Calu3 (cell line): Measurements from ENCODE around the gene RNU6-7. TPM values are rescaled to one million over a fixed set of nuclear protein-coding genes. Genes with fewer than 3 reads are reported as not detected.

ENCODE experiments used
- BruUV-seq: library from RNA; stranded (reverse); fragments of 400-500 nt; replicated peaks from 2 replicates; lab custom pipeline; 2021; lab: Mats Ljungman, UMichigan
- CTCF ChIA-PET: fragments of 300-600 bp; sonication (Branson Sonifier 250); formaldehyde crosslinking; loops from one replicate; lab custom pipeline; 2022; ENCODE audit warnings: antibody characterized with exemption; lab: Charles Lee
- DNase-seq: peaks from one replicate; pipeline ENCODE4 v3.0.0; 2022
- H3K27ac Mint-ChIP-seq: one replicate; pipeline ENCODE4 v1.8.0; 2022; ENCODE audit warnings: mixed read lengths; ENCODE audit not compliant: unreplicated experiment
- H3K27me3 Mint-ChIP-seq: one replicate; pipeline ENCODE4 v1.8.0; 2022; ENCODE audit warnings: mixed read lengths; ENCODE audit not compliant: unreplicated experiment
- H3K36me3 Mint-ChIP-seq: one replicate; pipeline ENCODE4 v1.8.0; 2022; ENCODE audit warnings: mild to moderate bottlenecking, moderate library complexity, mixed read lengths; ENCODE audit not compliant: insufficient read depth, unreplicated experiment
- H3K4me1 Mint-ChIP-seq: one replicate; pipeline ENCODE4 v1.8.0; 2022; ENCODE audit warnings: mild to moderate bottlenecking, low read depth, mixed read lengths; ENCODE audit not compliant: unreplicated experiment
- H3K4me3 Mint-ChIP-seq: one replicate; pipeline ENCODE4 v1.8.0; 2022; ENCODE audit warnings: mild to moderate bottlenecking, low read depth, moderate library complexity, mixed read lengths; ENCODE audit not compliant: unreplicated experiment
- H3K9me3 Mint-ChIP-seq: one replicate; pipeline ENCODE4 v1.8.0; 2022; ENCODE audit warnings: low read depth, mixed read lengths; ENCODE audit not compliant: unreplicated experiment
- intact Hi-C: fragments of 100-400 bp; cut with micrococcal nuclease; formaldehyde crosslinking; loops from one replicate; pipeline ENCODE4 v1.10.0; 2022; ENCODE audit not compliant: unreplicated experiment
- total RNA-seq: library from RNA; stranded (reverse); gene quantifications from 2 replicates; pipeline ENCODE4 v1.2.3, GENCODE V29; 2022
- TF ChIP-seq, protein P1 (sequence below): fragments of 200-600 bp; IDR thresholded peaks from one replicate; pipeline ENCODE4 v1.8.0; 2022; ENCODE audit warnings: antibody characterized with exemption; ENCODE audit not compliant: unreplicated experiment

Gene RNU6-7
- total RNA-seq, 1 experiment from 2014 or later = not detected

DNA sequence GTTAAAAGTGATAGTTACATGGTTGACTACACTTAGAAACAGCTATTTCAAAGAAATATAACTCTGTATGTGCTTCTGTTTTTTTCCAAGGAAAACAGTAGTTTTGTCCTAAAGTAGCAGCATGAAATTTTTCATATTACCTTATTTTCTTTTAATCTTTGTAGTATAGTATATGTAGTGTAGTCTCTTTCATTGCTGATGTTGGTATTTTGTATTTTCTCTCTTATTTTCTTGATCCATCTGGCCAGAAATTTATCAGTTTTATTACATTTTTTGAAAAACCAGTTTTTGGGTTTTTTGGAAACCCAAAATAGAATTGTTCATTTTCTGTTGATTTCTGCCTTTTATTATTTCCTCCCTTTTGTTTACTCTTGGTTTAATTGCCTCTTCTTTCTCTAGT lies 7.6 kb downstream of the RNU6-7 start:
- Mint-ChIP-seq H3K36me3 (no peaks in the 10 kb centered on the region), H3K4me3 (no peak overlapping the region), H3K4me1 (peaks cover 12% of the 10 kb centered on the region), H3K27me3 (no peaks in the 10 kb centered on the region), H3K27ac (no peak overlapping the region), H3K9me3 (no peaks in the 10 kb centered on the region)
- BruUV-seq = no TSS peak
- intact Hi-C loops = no loop called here
- TF ChIP-seq, protein P1, sequence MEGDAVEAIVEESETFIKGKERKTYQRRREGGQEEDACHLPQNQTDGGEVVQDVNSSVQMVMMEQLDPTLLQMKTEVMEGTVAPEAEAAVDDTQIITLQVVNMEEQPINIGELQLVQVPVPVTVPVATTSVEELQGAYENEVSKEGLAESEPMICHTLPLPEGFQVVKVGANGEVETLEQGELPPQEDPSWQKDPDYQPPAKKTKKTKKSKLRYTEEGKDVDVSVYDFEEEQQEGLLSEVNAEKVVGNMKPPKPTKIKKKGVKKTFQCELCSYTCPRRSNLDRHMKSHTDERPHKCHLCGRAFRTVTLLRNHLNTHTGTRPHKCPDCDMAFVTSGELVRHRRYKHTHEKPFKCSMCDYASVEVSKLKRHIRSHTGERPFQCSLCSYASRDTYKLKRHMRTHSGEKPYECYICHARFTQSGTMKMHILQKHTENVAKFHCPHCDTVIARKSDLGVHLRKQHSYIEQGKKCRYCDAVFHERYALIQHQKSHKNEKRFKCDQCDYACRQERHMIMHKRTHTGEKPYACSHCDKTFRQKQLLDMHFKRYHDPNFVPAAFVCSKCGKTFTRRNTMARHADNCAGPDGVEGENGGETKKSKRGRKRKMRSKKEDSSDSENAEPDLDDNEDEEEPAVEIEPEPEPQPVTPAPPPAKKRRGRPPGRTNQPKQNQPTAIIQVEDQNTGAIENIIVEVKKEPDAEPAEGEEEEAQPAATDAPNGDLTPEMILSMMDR = no peak
- DNase-seq = no peak
- CTCF ChIA-PET = no interaction called here

DNA sequence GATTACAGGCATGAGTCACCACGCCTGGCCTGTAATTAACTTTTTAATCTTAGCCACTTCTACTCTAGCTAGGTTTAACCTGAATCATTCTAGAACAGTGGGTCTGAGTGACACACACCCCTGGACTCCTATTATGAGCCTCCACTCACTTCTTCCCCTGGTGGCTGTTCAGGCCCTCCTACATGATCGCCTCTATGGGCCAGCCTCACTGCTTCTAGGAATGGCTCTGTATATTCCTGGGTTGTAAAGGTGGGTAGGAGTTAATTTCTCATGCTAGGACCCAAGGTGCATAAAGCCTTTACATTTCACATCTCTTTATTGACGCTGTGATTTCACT lies 9.2 kb downstream of the RNU6-7 start:
- TF ChIP-seq, protein P1 = no peak
- Mint-ChIP-seq H3K9me3 (no peaks in the 10 kb centered on the region), H3K27ac (no peak overlapping the region), H3K27me3 (no peaks in the 10 kb centered on the region), H3K4me3 (no peak overlapping the region), H3K36me3 (no peaks in the 10 kb centered on the region), H3K4me1 (peaks cover 9% of the 10 kb centered on the region)
- intact Hi-C loops = no loop called here
- no peak for DNase-seq
- CTCF ChIA-PET = no interaction called here
- BruUV-seq = no TSS peak

DNA sequence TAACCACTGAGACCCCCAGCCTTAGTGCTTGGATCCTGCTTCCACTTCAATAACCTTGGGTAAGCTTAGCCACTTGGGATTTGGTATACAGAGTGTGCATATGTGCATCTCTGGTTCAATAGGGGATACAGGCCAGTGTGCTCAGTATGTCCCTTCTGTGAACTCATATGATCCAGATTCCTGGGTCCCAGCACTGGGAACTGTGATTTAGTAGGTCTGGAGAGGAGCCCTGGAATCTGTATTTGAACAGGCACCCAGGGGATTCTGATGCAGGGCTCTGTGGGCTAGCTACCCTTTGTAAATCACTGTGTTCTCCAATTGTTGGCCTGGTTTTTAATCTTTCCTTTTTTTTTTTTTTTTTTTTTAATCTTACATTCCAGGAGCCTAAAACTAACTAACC lies 11.0 kb downstream of the RNU6-7 start:
- BruUV-seq = no TSS peak
- peaks cover under 1% of the 10 kb centered on the region for H3K27me3 Mint-ChIP-seq
- no peaks in the 10 kb centered on the region for H3K4me1 Mint-ChIP-seq
- no peak overlapping the region for H3K27ac Mint-ChIP-seq
- no peaks in the 10 kb centered on the region for H3K36me3 Mint-ChIP-seq
- H3K9me3 Mint-ChIP-seq = no peaks in the 10 kb centered on the region
- intact Hi-C loops = no loop called here
- TF ChIP-seq, protein P1 = no peak
- H3K4me3 Mint-ChIP-seq = no peak overlapping the region
- no peak for DNase-seq
- CTCF ChIA-PET = interaction anchor here (0.6 to 0.7 kb wide), 2 partner anchors 12 to 682 kb away, joined by 3 to 4 read pairs; no protein-coding TSS in a partner anchor

DNA sequence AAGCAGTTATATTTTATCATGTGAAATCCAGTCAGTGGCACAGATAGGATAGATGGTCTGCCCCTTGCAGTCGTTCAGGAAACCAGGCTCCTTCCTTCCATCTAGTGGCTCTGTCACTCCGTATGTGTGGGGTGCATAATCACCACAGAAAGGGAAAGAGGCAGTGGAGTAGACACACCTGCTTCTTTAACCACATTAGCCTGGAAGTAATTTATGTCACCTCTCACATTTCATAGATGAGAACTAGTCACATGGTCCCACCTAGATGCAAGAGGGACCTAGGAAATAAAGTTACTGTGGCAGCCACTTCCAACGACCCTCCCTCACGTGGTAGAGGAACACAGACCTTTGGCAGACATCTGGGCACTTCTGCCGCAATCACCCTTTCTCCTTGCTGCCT lies 15.5 kb downstream of the RNU6-7 start:
- TF ChIP-seq, protein P1 = no peak
- Mint-ChIP-seq H3K27me3 (peaks cover 35% of the 10 kb centered on the region), H3K4me3 (no peak overlapping the region), H3K27ac (no peak overlapping the region), H3K9me3 (no peaks in the 10 kb centered on the region), H3K36me3 (no peaks in the 10 kb centered on the region), H3K4me1 (no peaks in the 10 kb centered on the region)
- no TSS peak for BruUV-seq
- CTCF ChIA-PET = no interaction called here
- no peak for DNase-seq
- intact Hi-C loops = no loop called here
